Measurements from ENCODE around the gene UBXN2A.
"Not testable (repeated sequence)": the region's sequence is repeated elsewhere in the genome, so short reads cannot be mapped to it uniquely, and the experiment has no call there.

The UBXN2A gene

DNA sequence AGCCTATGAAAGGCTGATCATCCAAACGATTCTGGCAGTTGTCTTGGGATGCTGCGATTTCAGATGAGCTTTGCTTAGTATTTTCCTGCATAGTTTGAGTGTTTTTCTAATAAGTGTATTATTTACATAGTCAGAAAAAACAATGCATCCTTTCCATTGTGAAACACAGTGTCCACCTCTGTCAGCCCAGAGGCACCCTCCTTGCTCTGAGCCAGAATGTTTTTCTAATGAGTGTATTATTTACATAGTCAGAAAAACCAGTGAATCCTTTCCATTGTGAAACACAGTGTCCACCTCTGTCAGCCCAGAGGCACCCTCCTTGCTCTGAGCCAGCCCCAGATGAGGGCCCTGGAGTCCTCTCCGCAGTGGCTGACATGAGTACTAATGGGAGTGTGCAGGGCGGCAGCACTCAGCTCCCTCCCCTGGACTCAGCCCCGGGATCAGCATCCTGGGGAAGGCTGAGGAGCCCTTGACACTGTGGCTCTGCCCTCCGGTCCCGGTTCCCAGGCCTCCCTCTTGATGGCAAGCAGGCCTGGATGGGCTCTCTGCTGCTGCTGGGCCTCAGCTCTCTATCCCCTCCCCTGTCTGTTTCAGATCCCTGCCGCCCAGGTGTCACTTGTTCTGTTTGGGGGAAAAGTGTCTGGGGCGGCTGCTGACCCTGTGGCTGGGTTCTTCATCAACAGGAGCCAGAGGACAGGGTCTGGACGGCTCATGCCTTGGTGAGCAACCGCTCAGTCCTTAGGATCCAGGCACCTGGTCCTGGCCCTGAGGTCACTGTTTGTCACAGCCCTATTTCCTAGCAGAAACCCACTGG, 75.5 kb downstream of the UBXN2A start:
- DNase-seq = no peak

DNA sequence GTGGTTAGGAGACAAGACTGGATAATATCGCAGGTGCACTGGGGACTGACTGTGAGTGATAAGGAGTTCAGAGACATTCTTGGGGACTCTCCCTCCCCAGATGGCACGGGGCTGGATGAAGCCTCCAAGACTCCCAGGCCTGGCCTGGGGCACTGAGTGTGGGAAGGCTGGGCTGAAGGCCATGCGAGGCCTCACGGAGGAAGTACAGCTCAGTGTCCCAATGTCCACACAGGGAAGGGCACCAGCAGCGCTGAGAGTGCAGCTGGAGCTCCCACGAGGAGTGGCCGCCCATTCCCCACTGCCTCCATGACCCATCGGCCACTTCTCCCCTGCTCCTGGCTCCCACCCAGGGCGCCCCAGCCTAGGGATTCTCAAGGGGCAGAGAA, 76.1 kb downstream of the UBXN2A start:
- no peak for DNase-seq

DNA sequence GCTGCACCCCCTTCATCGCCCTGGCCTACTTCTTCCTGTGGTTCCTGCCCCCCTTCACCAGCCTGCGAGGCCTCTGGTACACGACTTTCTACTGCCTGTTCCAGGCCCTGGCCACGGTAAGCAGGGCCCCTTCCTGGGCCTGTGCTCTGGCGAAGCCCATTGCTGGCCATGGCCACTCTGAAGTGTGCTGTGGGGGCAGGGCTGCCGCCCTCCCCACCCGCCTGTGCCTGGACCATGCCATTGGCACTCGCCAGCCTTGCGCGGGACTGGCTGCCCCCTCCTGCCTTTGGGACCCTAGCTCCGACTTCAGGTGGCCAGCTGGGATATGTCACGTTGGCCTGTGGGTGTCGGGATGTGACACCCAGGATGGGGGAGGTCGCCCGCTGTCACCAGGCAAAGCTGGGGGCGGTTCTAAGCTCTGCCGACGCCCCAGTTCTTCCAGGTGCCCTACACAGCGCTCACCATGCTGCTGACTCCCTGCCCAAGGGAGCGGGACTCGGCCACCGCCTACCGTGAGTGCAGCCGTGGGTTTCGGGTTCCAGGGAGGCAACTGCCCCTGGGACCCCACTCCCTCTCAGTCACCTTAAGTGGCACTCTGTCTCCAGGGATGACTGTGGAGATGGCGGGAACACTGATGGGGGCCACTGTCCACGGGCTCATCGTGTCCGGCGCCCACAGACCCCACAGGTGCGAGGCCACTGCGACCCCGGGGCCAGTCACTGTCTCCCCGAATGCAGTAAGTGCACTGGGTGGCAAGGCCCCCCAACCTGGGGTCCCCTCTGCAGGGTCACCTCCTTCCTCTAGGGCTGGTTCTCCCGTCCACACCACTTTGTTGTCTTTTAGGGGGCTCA, 76.8 kb downstream of the UBXN2A start:
- DNase-seq = no peak

GRCh38 chr2:24017711-24018110, 77.4 kb downstream of the UBXN2A start:
- DNase-seq = no peak

- DNase-seq = no peak
Measured at GRCh38 chr2:24018241-24018640, 78.0 kb downstream of the UBXN2A start.

DNA sequence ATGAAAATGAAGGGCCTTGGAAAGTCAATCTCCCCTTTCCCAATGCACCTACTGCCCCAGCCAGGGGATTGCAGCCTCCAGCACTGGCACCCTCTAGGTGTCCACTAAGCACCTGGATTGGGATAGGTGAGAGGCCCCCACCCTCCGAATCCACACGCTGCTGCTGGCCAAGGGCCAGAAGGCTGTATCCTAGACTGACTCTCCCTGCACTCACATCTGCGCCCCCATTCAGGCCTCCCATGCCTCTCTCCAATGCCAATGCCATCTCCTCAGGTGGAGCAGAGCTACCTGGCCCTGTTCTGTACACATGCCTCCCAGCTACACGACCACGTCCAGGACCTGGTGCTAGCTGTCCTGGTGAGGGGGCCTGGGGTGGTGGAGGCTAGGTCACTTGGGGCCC, 79.5 kb downstream of the UBXN2A start:
- DNase-seq = no peak

DNA sequence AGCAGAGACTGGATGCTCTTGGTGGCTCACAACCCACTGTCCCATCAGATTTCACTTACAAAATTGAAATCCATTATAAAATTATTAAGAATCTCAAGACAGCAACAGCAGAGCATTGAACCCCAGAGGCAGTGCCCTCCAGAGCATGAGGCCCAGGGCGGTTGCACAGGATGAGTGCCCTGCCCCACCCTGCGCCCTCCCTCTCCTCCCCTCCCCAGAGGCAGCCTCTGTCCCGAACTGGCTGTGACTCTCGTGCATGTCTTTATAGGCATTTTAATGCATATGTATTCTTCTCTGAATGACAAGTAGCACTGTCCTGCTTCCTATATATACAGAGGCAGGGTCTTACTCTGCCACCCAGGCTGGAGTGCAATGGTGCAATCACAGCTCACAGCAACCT, 80.0 kb downstream of the UBXN2A start:
- no peak for DNase-seq

DNA sequence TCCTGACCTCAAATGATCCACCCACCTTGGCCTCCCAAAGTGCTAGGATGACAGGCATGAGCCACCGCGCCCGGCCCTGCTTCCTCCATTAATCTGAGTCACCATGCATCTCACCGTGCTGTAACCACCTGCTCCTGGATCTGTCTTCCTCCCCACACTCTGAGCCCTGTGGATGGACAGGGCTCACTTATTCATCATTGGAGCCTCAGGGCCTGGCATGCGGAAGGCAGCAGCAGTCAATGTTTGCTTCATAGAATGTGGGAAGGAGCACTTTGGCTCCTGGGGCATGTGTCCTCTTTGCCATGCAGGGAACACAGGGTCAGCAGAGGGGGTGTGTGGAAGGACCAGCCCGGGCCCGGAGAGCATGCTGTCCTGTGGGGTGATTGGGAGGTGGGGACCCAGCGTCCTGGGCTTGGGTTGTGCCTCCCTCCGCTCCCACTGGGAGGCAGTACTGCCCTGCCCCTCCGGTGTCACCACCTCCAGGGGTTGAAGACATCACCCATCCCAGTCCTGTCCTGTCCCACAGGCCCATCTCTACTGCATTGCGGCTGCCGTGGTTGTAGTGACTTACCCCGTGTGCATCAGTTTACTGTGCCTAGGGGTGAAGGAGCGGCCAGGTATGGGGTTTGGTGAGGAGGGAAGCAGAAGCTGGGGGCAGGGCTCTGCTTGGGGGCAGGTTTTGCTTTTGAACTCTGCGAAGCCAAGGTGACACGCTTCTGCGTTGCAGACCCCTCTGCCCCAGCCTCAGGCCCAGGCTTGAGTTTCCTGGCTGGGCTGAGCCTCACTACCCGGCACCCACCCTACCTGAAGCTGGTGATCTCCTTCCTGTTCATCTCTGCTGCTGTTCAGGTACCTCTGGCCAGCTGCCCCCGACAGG, 81.1 kb downstream of the UBXN2A start:
- DNase-seq = no peak

- DNase-seq = no peak
Measured at GRCh38 chr2:24022324-24022974, 82.2 kb downstream of the UBXN2A start.

DNA sequence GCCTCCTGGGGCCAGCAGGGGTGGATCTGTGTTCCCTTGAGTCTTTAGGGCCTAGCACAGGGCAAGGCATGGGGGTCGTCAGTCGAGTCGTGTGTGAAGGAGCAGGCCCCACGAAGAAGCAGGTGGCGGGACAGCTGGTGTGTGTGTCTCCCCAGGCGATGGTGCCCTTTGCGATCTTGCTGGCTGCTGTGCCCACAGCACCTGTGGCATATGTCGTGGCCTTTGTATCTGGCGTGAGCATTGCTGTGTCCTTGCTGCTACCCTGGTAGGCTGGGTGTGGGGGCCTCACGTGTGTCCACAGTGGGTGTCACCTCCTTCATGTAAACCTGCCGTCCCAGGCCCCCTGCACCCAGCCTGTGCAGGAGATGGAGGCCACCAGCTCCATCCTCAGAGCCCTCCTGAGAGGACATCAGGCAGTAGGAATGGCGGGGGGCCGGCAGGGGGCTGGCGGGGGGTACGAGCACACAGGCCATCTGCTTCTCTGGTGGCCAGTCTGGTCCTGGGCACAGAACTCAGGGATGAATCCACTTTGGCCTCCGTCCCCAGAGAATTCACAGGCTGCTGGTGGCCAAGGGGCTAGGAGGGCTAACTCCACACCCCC, 82.8 kb downstream of the UBXN2A start:
- DNase-seq = no peak

DNA sequence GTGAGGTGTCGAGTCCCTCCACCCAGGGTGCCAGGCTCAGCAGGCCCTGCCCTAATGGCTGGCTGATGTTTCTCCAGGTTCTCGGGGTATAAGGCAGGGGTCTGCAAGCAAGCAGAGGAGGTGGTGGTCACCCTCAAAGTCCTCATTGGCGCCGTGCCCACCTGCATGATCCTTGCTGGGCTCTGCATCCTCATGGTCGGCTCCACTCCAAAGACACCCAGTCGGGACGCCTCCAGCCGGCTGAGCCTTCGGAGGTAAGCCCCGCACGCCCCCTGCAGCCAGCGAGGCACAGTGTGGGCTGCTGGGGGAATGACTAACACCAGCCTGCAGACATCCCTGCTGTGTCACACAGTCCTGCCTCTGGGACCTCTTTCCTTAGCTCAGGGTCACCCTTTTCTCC, 83.8 kb downstream of the UBXN2A start:
- no peak for DNase-seq

DNA sequence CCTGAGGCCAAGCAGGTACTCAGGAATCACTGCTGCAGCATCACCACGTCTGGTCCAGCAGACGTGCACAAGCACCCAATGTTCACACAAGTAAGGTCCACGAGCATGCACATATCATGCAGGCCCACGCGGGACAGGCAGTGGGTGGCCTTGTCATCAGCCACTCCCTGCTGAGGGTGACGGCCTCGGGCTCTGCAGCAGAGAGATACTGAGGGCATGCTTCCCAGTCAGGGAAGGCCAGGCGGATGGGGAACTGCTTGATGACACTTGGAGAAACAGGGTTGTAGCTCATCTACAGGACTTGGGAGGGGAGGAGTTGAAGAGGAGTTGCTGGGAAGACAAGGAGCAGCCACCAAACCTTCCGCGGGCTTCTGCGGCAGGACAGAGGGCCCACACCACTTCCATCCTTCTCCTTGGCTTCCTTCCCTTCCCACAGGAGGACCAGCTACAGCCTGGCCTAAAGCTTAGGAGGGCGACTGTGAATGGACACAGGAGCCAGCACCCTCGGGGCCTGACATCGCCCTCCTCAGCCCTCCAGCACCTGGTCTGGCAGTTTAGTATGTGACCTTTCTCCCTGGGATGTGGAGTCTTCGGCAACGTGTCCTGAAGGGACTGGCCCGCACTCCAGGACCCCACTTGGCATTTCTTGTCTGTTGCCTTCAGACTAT, 84.9 kb downstream of the UBXN2A start:
- no peak for DNase-seq

DNA sequence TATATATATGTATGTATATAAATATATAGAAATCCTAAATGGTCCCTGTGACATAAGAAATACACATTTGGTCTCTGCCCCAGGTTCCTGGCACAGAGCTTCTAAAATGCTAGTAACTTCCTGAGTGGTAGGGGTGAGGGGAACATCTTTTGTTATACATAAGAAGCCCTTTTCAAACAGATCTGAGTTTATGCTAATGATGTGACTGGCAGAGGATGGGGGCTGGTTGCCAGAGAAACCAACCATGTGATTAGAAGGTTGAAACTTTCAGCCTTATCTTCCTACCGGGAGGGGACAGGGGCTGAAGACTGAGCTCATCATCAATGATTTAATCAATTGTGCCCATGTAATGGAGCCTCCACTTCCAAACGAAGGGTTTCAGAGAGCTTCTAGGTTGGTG, 86.0 kb downstream of the UBXN2A start:
- no peak for DNase-seq

DNA sequence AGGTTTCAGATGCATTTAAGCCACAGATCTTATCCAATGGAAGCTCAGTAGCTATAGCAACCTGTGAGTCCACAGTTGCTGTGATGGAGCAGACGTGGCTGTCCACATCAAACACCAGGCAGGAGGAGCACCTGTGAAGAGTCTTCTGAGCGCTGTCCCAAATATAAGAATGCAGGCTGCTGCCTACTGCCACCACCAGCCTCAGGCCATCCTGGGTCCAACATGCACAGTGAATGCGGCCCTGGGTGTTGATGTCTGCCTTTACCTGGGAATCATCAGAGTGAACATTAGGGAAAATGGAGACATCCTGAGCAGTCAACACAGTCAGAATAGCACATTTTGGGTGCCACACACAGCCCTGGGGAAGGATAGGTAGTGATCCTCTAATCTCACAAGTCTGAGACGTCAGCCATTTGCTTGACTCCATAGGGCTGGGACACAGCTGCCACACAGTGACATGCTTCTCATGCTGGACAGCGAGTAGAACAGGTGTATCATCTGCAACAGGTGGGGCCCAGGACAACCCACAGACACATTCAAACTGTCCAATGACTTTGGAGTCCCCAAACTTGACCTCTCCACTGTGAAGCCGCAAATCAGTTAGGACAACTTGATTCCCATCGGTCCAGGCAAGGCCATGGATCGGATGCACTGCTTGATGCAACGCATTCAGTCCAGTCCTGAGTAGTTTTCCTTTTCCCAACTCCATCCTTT, 98.7 kb downstream of the UBXN2A start:
- DNase-seq = no peak

GRCh38 chr2:24040511-24040910, 100.2 kb downstream of the UBXN2A start:
- no peak for DNase-seq

DNA sequence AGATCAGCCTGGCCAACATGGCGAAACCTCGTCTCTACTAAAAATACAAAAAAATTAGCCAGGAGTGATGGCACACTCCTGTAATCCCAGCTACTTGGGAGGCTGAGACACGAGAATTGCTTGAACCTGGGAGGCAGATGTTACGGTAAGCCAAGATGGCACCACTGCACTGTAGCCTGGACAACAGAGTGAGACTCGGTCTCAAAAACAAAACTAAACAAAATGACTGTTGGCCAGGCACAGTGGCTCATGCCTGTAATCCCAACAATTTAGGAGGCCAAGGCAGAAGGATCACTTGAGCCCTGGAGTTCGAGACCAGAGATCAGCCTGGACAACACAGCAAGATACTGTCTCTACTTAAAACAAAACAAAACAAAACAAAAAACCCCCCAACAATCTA, 102.9 kb downstream of the UBXN2A start:
- DNase-seq = not testable (repeated sequence)

DNA sequence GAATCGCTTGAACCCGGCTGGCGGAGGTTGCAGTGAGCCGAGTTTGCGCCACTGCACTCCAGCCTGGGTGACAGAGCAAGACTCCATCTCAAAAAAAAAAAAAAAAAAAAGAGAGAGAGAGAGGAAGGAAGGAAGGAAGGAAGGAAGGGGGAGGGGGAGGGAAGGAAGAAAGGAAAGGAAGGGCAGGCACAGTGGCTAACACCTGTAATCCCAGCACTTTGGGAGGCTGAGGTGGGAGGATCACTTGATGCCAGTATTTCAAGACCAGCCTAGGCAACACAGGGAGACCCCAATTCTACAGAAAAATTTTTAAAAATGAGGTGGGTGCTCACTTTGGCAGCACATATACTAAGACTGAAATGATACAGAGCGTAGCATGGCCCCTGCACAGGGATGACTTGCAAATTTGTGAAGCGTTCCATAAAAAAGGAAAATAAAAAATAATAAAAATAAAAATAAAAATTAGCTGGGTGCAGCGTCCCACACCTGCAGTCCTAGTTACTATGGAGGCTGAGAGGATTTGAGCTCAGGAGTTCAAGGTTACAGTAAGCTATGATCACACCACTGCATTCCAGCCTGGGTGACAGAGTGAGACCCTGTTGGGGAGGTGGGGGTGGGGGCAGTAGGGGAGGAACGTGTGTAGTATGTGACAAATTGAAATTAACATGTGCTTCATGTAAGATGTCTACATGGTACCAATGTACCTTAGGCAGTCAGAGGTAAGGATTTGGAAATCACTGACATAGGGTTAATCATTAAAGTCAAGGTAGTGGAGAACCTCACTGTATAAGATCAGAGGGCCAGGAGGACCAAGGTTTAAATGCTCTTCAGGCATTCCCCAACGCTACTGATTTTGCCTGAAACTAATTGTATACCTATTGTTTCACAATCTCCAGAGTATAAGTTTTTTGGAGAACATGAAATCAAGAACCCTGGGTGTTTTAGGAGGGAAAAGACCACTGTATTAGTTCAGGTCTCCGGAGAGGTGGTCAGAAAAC, 105.5 kb downstream of the UBXN2A start:
- no peak for DNase-seq

DNA sequence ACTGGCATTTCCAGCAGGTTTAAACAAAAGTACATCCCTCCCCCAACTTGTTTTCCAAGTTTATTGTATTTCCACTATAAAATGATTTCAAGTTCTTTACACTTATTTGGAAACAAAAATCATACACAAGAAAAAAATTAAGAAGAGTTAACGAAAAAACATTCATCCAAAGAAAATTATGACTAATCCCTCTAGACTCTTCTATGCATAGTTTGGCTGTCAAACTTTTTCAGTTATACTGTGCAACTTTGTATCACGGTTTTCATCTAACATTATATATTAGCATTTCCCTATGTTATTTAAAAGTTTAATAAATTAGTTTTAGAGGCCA, 106.3 kb downstream of the UBXN2A start:
- no peak for DNase-seq

DNA sequence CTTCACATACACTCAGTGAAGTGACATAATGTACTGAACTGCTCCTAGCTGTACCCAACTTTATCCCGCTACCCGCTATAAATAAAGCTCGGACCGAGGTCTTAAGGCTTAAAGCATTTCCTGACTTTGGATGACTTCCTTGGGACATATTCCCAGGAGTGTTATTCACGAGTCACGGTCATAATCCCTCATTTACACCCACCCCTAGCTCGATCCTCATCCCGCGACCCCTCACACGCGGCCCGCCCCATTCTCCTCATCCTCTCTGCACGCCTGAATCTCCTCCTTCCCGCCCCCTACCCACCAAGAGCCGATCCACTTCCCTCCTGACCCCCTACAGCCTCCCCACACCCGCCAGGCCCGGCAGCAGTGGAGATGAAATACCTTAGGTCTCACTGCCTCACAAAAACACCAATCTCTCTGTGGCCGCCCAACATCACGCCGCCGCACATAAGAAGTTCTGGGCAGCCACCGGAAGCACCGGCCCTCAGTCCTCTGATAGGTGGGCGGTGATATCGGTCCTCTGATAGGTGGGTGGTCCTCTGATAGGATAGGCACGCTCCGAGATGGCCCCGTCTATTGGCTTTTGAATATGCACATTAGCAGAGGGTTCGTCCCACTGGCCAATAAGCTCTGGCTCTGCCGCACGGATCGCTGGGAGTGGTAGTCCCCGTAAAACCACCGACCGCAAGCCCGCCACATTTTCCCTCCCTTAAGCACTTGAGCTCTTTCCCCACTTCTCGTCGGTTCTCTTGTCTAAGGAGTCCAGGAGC, 106.9 kb downstream of the UBXN2A start, which contains the start of gene WDCP:
TSS of gene WDCP (minus strand) at position 462 of the 773 bp plus-strand sequence. CDS start 7,897 bp downstream, outside the sequence.
- no peak for DNase-seq

All from cortex of kidney (tissue), 1 donor.